Measurements from ENCODE around the gene TOX2. TPM values are rescaled to one million over a fixed set of nuclear protein-coding genes. Genes with fewer than 3 reads are reported as not detected.

Gene TOX2
- total and polyA plus RNA-seq, 2 of the 8 experiments (the other 6 are each of a cell fraction or from before 2014, with no cell fraction given) = 1.8 to 3.4 TPM

GRCh38 chr20:43911066-43911465 lies 3.6 kb upstream of the TOX2 start:
- no peak overlapping the region for H3K14ac ChIP-seq (ENCODE audit: insufficient read length)
- H3K4me2 ChIP-seq (ENCODE audit: insufficient read depth in 1 of 2, low read depth in 2 of 2, low read length in 2 of 2) = no peak overlapping the region
- H3K4ac ChIP-seq (replicated peaks; ENCODE audit: insufficient read length, low read depth, low read length) = no peak overlapping the region
- H3K23me2 ChIP-seq (ENCODE audit: low read depth, low read length) = peaks cover 13% of the 10 kb centered on the region; the same call in 1 of the 2 replicates
- H3K79me1 ChIP-seq (ENCODE audit: low read depth, low read length) = no peaks in the 10 kb centered on the region
- H3K27ac ChIP-seq (ENCODE audit: low read depth, low read length) = no peak overlapping the region
- H3K9ac ChIP-seq (replicated peaks in 1 of 4; ENCODE audit: extremely low read depth in 1 of 4, low read depth in 3 of 4, low read length in 3 of 4) = no peak overlapping the region
- no peak overlapping the region for H2BK120ac ChIP-seq (replicated peaks; ENCODE audit: low read depth, low read length)
- H4K5ac ChIP-seq (ENCODE audit: insufficient read length, low read depth, low read length) = no peak overlapping the region
- ChIA-PET POLR2A (ENCODE audit: partially characterized antibody) (no interaction called here), CTCF (ENCODE audit: partially characterized antibody) (interaction anchor here (0.8 to 1.3 kb wide), 8 partner anchors 9 to 161 kb away, joined by 3 to 8 read pairs (median 4); no protein-coding TSS in a partner anchor)
- H2AK5ac ChIP-seq (ENCODE audit: low read depth, low read length) = no peak overlapping the region
- no peak overlapping the region for H3K4me3 ChIP-seq (ENCODE audit: extremely low read depth in 1 of 4, insufficient read depth in 2 of 4, low read depth in 3 of 4, low read length in 4 of 4)
- no peak overlapping the region for H3K56ac ChIP-seq (replicated peaks; ENCODE audit: insufficient read length, low read depth, low read length)
- WGBS, 2 experiments (ENCODE audit: extremely low coverage in 1 of 2, insufficient coverage in 1 of 2, insufficient read length in 1 of 2, insufficient replicate concordance in 2 of 2, low coverage in 1 of 2, low lambda C conversion rate in 2 of 2, missing lambda C conversion rate in 1 of 2) = 78% methylated on average over 2 of the region's 2 CpGs; no CpG with 5 or more reads in 1 of the 2 experiments
- no peaks in the 10 kb centered on the region for H3K36me3 ChIP-seq (ENCODE audit: control insufficient read depth in 2 of 4, insufficient read depth in 4 of 4, low read length in 3 of 4)
- TF ChIP-seq, protein P1, sequence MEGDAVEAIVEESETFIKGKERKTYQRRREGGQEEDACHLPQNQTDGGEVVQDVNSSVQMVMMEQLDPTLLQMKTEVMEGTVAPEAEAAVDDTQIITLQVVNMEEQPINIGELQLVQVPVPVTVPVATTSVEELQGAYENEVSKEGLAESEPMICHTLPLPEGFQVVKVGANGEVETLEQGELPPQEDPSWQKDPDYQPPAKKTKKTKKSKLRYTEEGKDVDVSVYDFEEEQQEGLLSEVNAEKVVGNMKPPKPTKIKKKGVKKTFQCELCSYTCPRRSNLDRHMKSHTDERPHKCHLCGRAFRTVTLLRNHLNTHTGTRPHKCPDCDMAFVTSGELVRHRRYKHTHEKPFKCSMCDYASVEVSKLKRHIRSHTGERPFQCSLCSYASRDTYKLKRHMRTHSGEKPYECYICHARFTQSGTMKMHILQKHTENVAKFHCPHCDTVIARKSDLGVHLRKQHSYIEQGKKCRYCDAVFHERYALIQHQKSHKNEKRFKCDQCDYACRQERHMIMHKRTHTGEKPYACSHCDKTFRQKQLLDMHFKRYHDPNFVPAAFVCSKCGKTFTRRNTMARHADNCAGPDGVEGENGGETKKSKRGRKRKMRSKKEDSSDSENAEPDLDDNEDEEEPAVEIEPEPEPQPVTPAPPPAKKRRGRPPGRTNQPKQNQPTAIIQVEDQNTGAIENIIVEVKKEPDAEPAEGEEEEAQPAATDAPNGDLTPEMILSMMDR (IDR thresholded peaks at IDR 0.05; ENCODE audit: control extremely low read depth in 1 of 3, insufficient read depth in 1 of 3, low read depth in 1 of 3, low read length in 3 of 3) = peak; percentile 27 to 37 (median 28)
- TF ChIP-seq RAD21 (IDR thresholded peaks at IDR 0.05 in 1 of 2, conservative IDR thresholded peaks at IDR 0.05 in 1 of 2; ENCODE audit: low read depth in 2 of 2, low read length in 2 of 2) = peak; percentile 54 to 66
- TF ChIP-seq GTF2F1 (IDR thresholded peaks at IDR 0.05; ENCODE audit: borderline replicate concordance, low read depth, low read length) = no peak
- TF ChIP-seq KDM4A (IDR thresholded peaks at IDR 0.05; ENCODE audit: low read depth, low read length, severe bottlenecking) = no peak
- no peak overlapping the region for H2AFZ ChIP-seq (ENCODE audit: low read length)
- H2BK12ac ChIP-seq (ENCODE audit: low read depth, low read length) = no peak overlapping the region
- H4K20me1 ChIP-seq (replicated peaks in 1 of 2; ENCODE audit: control insufficient read depth in 1 of 2, insufficient read depth in 2 of 2, low read length in 2 of 2) = peaks cover 0 to 5% of the 10 kb centered on the region in 2 experiments
- no peak overlapping the region for H4K91ac ChIP-seq (replicated peaks; ENCODE audit: insufficient read length, low read length)
- no peaks in the 10 kb centered on the region for H3K79me2 ChIP-seq (ENCODE audit: control insufficient read depth in 1 of 2, insufficient read depth in 2 of 2, low read length in 2 of 2)
- H2BK20ac ChIP-seq (ENCODE audit: low read length) = no peak overlapping the region
- FAIRE-seq = no peak
- H3K4me1 ChIP-seq (replicated peaks in 1 of 4; ENCODE audit: control insufficient read depth in 3 of 4, insufficient read depth in 4 of 4, low read length in 3 of 4) = peaks cover 0 to 12% (median 4%) of the 10 kb centered on the region in 4 experiments; a peak in 5 of 7 replicates
- H3K23ac ChIP-seq (ENCODE audit: insufficient read length) = no peak overlapping the region
- peaks cover 7% of the 10 kb centered on the region in 2 experiments; a peak in 2 of 4 replicates for H3K9me3 ChIP-seq (ENCODE audit: insufficient read depth in 2 of 2, low read depth in 1 of 2, low read length in 1 of 2)
- no peak overlapping the region; the same call in 1 of the 2 replicates for H4K8ac ChIP-seq (ENCODE audit: extremely low read depth, insufficient read depth, low read length)
- no peak for DNase-seq (ENCODE audit: low read depth in 1 of 2, low spot score in 2 of 2)
- peaks cover 7 to 20% (median 15%) of the 10 kb centered on the region in 4 experiments for H3K27me3 ChIP-seq (replicated peaks in 1 of 4; ENCODE audit: control insufficient read depth in 3 of 4, extremely low read depth in 1 of 4, insufficient read depth in 3 of 4, low read length in 3 of 4)
- no peak overlapping the region for H2BK5ac ChIP-seq (ENCODE audit: low read depth, low read length)
- H3K18ac ChIP-seq (ENCODE audit: extremely low read depth, low read length) = no peak overlapping the region
- no peak overlapping the region for H2BK15ac ChIP-seq (ENCODE audit: low read length)

All from H1 (cell line).